SU-DHL-6 (cell line): ENCODE data around the gene RIOK1.

Experiments used
- H2AFZ ChIP-seq: fragments of 200-600 bp; sonication (generic); 2 replicates; pipeline ENCODE4 v1.6.1; 2014; ENCODE audit warnings: low read depth, mild to moderate bottlenecking, moderate library complexity, mixed read lengths, antibody characterized with exemption, low read length; ENCODE audit not compliant: severe bottlenecking
- H3F3A ChIP-seq: fragments of 200-600 bp; shearing (Covaris generic); 2 replicates; pipeline ENCODE4 v1.6.0; 2016; ENCODE audit warnings: antibody characterized with exemption, mild to moderate bottlenecking; ENCODE audit not compliant: insufficient read depth
- H3K27ac ChIP-seq: fragments of 200-600 bp; sonication (generic); 2 replicates; pipeline ENCODE4 v1.5.1; 2016; ENCODE audit warnings: low read depth, mild to moderate bottlenecking, low read length, moderate library complexity, mixed read lengths
- H3K27me3 ChIP-seq: fragments of 200-600 bp; sonication (generic), shearing (Covaris generic); 2 replicates; pipeline ENCODE4 v1.6.0; 2014; ENCODE audit warnings: mild to moderate bottlenecking, low read length
- H3K36me3 ChIP-seq: fragments of 200-600 bp; sonication (generic); 2 replicates; pipeline ENCODE4 v1.6.1; 2014; ENCODE audit warnings: mild to moderate bottlenecking, low read length, mixed read lengths
- H3K4me2 ChIP-seq: fragments of 300-600, 200-600 bp; shearing (Covaris generic), sonication (generic); 2 replicates; pipeline ENCODE4 v1.6.0; 2014; ENCODE audit warnings: low read length, low read depth, mild to moderate bottlenecking; ENCODE audit not compliant: poor library complexity, severe bottlenecking
- H3K4me3 ChIP-seq: fragments of 200-600 bp; sonication (generic); 2 replicates; pipeline ENCODE4 v1.5.1; 2014; ENCODE audit warnings: antibody characterized with exemption, low read length, mild to moderate bottlenecking, mixed read lengths; ENCODE audit not compliant: insufficient read depth, poor library complexity, severe bottlenecking
- H3K79me2 ChIP-seq: fragments of 200-600 bp; sonication (generic); 2 replicates; pipeline ENCODE4 v1.6.1; 2014; ENCODE audit warnings: mild to moderate bottlenecking, low read length, moderate library complexity; ENCODE audit not compliant: insufficient read depth
- H3K9ac ChIP-seq: fragments of 200-600 bp; sonication (generic); 2 replicates; pipeline ENCODE4 v1.7.0; 2014; ENCODE audit warnings: mild to moderate bottlenecking, low read length
- H3K9me2 ChIP-seq: fragments of 200-600 bp; sonication (generic); replicated peaks from 2 replicates; pipeline ENCODE4 v1.6.1; 2014; ENCODE audit warnings: low read length; ENCODE audit not compliant: insufficient read depth
- H3K9me3 ChIP-seq: fragments of 200-600 bp; sonication (generic); 2 replicates; pipeline ENCODE4 v1.6.1; 2014; ENCODE audit warnings: low read length, mixed read lengths; ENCODE audit not compliant: insufficient read depth
- H4K20me1 ChIP-seq: fragments of 200-600 bp; sonication (generic); 2 replicates; pipeline ENCODE4 v1.6.1; 2014; ENCODE audit warnings: low read depth, mild to moderate bottlenecking, antibody characterized with exemption, low read length, moderate library complexity, mixed read lengths
- CTCF ChIP-seq: fragments of 200-600 bp; sonication (generic); IDR thresholded peaks from one replicate; pipeline ENCODE4 v1.5.1; 2017; ENCODE audit warnings: antibody characterized with exemption, mild to moderate bottlenecking, low read length, moderate library complexity; ENCODE audit not compliant: insufficient read depth, poor library complexity, severe bottlenecking
- EZH2phosphoT487 ChIP-seq: fragments of 200-600 bp; sonication (generic), shearing (Covaris generic); conservative IDR thresholded peaks from 2 replicates; pipeline ENCODE4 v1.6.1; 2018; ENCODE audit warnings: mild to moderate bottlenecking, antibody characterized with exemption, low read length, moderate library complexity, mixed read lengths

RIOK1 gene

DNA sequence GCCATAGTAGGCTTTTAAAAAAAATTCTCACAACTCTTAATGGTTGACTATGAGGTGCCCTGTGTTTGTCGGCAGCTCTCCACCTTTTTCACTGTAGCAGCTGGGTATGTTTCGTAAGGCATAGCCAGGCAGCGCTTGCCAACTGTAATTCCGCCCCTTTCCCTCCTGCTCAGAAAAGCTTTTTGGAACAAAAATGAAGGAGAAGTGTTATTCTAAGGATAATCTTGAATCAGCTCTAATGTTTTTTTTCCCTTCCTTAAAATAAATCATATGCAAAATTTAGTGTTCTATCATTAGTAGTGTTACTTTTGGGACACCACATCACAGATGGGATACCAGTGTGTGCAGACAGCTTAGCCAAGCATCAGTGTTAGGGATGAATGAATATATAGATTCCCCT is 21.2 kb downstream of the RIOK1 start:
- peaks cover 59% of the 10 kb centered on the region for H3K36me3 ChIP-seq
- no peaks in the 10 kb centered on the region for H4K20me1 ChIP-seq
- H3K4me3 ChIP-seq, result no peak overlapping the region
- no peaks in the 10 kb centered on the region for H3K79me2 ChIP-seq
- H3F3A ChIP-seq, result no peaks in the 10 kb centered on the region
- H3K9me3 ChIP-seq, result no peaks in the 10 kb centered on the region
- no peak overlapping the region for H3K27ac ChIP-seq
- TF ChIP-seq EZH2phosphoT487 (no peak), CTCF (no peak)
- no peak overlapping the region for H2AFZ ChIP-seq
- H3K9ac ChIP-seq, result no peak overlapping the region
- H3K4me2 ChIP-seq, result no peak overlapping the region
- H3K27me3 ChIP-seq, result no peaks in the 10 kb centered on the region
- no peaks in the 10 kb centered on the region for H3K9me2 ChIP-seq

GRCh38 chr6:7411328-7411727 is 21.7 kb downstream of the RIOK1 start:
- Histone ChIP-seq H3K27ac (no peak overlapping the region), H4K20me1 (no peaks in the 10 kb centered on the region), H3K27me3 (no peaks in the 10 kb centered on the region), H3K4me3 (no peak overlapping the region), H3F3A (no peaks in the 10 kb centered on the region), H3K4me2 (no peak overlapping the region), H3K9me2 (no peaks in the 10 kb centered on the region), H3K9me3 (no peaks in the 10 kb centered on the region), H3K36me3 (peaks cover 58% of the 10 kb centered on the region), H3K9ac (no peak overlapping the region), H3K79me2 (no peaks in the 10 kb centered on the region), H2AFZ (no peak overlapping the region)
- TF ChIP-seq CTCF, result no peak
- no peak for TF ChIP-seq EZH2phosphoT487

DNA sequence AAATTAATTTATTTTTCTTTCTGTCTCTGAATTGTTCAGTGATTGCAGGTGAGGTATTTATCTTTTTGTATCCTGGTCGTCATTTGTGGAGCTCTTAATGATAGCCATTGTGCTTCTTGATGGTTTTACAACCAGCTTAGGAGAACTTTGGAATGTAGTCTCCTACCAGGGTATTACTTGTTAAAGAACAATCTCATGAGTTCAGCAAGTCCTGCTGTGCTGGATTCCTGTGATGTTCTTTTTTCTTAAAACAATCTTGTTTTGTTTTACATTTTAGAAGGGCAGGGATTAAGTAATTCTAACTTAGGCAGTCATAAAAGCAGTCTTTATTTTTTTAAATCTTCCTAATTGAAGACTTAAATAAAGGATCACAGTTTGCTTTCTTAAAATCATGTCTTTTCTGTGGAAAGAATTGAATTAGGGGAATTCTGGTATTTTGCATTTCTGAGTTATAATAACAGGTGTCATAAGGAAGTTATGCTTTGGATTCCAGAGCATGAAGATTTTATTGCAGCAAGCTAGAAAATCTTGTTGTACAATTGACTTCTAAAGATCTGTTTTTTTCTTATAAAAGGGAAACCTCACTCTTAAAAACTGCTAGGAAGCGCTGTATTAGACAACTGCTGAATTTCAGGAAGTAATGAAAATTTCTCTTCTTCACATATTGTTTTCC is 23.7 kb downstream of the RIOK1 start:
- Histone ChIP-seq H3K27ac (no peak overlapping the region), H3K27me3 (no peaks in the 10 kb centered on the region), H4K20me1 (no peaks in the 10 kb centered on the region), H3K9me2 (no peaks in the 10 kb centered on the region), H3K9me3 (no peaks in the 10 kb centered on the region), H3K79me2 (no peaks in the 10 kb centered on the region), H3K4me3 (no peak overlapping the region), H3K9ac (no peak overlapping the region), H2AFZ (no peak overlapping the region), H3F3A (no peaks in the 10 kb centered on the region), H3K4me2 (no peak overlapping the region), H3K36me3 (peaks cover 73% of the 10 kb centered on the region)
- TF ChIP-seq EZH2phosphoT487, result no peak
- no peak for TF ChIP-seq CTCF
